Activated CD8-positive, alpha-beta memory T cell treated with anti-CD3 and anti-CD28 coated beads, Interleukin-2, amount 50 U/mL, for 4 hours (primary cell): ENCODE results near the gene TP63.
"Not testable (repeated sequence)": the region's sequence is repeated elsewhere in the genome, so short reads cannot be mapped to it uniquely, and the experiment has no call there.

Experiments used
- DNase-seq: peaks from one replicate; pipeline ENCODE4 v3.0.0-alpha.2; 2020

Gene TP63

GRCh38 chr3:189631373-189631408 lies at the start of gene TP63:
Gene TP63, plus strand, starts transcription at chr3:189631389. Its CDS starts 127 bp downstream, at chr3:189631516.
- DNase-seq, result no peak

GRCh38 chr3:189582179-189582578 lies 49.0 kb upstream of the TP63 start:
- no peak for DNase-seq

DNA sequence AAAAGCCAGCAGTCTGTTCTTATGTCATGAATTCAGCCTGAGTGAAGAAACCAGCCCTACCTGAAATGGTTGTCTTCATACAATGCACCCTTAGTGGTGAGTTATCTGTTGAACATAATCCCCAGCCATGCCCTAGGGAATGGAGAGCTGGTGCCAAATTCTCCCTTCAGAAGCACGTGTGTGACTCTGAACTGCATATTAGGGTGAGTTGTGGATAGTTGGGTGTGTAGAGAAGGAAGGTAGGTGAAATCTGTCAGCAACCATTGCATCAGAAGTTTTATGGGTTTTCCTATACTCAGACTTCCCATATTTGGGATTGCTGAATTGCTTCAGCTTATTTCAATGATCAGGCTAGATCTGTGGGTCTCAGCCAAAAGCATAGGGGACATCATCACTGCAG lies 46.5 kb upstream of the TP63 start:
- no peak for DNase-seq

DNA sequence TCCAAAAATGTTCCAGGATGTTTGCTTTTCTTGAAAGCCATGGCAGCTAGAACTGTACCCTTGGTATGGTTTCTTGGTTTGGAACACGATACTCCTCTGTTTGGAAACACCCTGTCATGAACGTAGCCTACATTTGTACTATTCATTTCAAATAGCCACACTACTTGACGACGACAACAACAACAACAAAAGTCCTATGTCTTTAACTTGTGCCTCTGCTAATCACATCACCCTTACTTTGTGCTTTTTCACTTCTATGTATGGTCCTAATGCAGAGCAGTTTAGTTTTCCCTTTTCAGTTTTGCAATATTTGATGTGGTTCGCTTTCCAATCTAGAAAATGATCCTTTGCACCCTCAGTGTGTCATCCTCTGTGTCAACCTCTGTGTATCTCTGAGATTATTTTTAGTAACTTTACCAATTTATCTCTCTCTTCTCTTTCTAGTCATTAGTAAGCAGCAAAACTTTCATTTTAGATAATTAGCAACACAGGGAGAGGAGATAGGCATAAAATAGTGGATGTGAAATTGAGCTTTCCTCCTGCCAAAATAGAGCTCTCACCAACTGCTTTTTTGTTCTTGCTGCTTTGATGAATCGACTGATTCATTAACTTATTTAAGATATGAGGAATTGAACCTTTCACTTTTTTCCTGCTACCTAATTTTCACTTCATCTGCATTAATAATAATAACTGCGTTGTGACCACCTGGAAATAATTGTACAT lies 44.1 kb upstream of the TP63 start:
- no peak for DNase-seq

DNA sequence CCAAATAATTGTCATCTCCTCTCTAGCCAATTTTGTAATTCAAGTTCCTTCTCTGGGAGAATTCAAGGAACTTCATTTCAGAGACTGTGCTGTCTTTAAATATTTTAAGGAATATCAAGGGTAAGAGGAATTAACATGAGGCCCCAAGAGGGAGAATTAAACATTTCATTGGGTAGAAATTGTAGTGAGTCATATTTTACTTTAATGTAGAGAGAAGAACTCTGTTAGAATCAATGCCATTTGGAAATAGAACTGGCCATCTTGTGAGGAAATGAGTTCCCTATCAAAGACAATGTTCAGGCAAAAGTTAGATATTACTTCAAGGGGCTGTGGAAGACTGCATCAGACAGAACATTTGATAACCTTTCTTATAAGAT lies 43.5 kb upstream of the TP63 start:
- no peak for DNase-seq

DNA sequence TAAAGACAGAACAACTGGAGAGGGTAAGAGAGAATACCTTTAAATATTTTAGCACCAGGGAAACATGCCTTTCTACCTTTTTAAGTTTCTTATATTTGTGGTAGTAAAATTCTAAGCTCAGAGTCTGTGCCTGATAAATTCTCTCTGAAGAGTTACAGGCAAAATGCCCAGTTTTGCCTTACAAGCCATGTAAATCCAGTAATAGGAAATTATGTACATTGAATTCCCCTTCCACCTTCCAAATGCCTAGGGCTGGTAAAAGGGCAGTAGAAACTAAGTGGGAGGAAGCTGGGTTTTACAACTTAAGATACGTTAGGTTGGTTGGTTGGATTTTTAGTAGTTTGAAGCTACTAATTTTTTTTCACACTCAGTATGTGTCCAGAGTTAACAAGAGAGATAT lies 43.1 kb upstream of the TP63 start:
- no peak for DNase-seq

DNA sequence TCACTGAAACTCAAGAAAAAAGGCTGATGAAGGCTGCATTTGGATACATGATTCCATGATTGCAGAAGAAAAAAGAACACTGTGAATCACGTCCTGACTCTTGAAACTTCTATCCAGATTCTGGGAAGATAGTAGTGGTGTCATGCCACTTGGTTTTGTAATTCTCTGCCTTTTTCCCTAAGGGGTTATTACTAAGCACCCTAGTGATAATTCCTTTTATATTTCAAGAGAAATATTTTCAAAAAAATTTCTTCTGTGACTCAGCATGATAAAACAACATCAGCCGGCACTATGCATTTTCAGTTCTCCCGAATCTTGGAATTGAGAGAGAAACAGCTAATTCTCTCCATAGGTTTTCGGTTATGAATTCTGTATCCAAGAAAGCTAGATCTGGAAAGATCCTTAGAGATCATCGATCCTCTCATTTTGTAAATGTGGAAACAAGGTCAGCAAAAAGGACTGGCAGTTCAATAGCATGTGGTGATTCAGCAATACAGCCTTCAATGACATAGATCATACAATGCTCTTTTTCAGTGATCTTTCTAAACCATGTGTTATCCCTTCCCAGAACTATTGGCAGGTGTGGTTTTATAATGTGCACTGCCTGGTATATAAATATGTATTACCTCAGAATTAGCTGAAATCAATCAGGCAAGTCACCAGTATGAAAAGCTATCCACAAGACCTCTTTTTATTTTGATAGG lies 42.6 kb upstream of the TP63 start:
- no peak for DNase-seq

- no peak for DNase-seq
Observed at GRCh38 chr3:189589179-189589569, 42.0 kb upstream of the TP63 start.

GRCh38 chr3:189590223-189590622 lies 41.0 kb upstream of the TP63 start:
- no peak for DNase-seq

DNA sequence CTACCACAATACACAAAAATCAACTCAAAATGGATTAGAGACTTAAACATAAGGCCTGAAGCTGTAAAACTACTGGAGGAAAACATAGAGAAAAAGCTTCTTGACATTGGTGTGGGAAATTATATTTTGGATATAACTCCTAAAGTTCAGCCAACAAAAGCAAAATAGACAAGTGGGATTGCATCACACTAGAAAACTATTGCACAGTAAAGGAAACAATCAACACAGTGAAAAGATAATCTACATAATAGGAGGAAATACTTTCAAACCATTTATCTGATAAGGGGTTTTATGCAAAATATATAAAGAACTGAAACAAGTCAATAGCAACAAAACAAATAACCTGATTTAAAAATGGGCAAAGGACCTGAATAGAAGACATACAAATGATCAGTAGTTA lies 37.6 kb upstream of the TP63 start:
- no peak for DNase-seq

DNA sequence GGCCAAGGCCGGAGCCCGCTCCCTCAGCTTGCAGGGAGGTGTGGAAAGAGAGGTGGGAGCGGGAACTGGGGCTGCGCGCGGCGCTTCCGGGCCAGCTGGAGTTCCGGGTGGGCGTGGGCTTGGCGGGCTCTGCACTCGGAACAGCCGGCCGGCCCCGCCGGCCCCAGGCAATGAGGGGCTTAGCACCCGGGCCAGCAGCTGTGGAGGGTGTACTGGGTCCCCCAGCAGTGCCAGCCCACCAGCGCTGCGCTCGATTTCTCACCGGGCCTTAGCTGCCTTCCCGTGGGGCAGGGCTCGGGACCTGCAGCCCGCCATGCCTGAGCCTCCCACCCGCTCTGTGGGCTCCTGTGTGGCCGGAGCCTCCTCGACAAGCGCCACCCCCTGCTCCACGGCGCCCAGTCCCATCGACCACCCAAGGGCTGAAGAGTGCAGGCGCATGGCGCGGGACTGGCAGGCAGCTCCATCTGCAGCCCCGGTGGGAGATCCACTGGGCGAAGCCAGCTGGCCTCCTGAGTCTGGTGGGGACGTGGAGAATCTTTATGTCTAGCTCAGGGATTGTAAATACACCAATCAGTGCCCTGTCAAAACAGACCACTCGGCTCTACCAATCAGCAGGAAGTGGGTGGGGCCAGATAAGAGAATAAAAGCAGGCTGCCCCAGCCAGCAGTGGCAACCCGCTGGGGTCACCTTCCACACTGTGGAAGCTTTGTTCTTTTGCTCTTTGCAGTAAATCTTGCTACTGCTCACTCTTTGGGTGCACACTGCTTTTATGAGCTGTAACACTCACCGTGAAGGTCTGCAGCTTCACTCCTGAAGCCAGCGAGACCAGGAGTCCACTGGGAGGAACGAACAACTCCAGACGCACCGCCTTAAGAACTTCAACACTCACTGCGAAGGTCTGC lies 34.9 kb upstream of the TP63 start:
- not testable (repeated sequence) for DNase-seq

GRCh38 chr3:189597918-189598317 lies 33.3 kb upstream of the TP63 start:
- no peak for DNase-seq

GRCh38 chr3:189598530-189599225 lies 32.5 kb upstream of the TP63 start:
- DNase-seq, result no peak

DNA sequence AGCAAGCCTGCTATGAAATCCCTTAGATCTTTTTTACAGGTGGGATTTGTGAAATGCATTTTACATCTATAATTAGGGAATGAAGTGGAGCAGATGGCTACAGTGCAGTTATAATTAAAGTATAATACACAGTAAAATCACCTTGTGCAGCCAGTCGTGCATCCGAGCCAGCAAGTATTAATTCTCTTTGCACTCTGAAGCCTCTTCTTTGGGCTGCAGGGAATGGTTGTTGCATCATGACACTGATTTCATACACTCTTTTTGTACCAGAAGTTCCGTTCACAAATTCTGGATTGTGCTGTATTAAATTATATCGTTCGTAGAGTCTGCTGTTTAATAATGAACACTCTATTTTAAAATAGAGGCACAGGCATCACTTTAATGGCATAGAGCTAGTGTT lies 28.7 kb upstream of the TP63 start:
- no peak for DNase-seq

DNA sequence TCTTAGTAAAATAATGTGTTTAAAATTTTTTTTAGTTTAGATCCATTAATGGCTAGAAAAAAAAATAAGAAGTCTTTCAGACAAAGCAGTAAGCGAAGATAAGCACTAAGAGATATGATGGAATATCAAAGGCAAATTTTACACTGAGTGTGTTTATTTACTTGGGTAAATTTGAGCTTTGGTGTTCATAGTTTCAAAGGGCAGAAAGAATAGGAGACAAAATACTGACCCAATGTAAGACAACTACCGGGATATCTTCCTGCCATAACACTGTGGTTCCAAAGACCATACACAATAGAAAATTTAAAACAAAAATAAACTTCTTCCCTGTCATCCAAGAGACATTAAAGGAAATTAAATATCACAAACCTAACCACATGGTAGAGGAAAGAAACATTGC lies 25.5 kb upstream of the TP63 start:
- no peak for DNase-seq

DNA sequence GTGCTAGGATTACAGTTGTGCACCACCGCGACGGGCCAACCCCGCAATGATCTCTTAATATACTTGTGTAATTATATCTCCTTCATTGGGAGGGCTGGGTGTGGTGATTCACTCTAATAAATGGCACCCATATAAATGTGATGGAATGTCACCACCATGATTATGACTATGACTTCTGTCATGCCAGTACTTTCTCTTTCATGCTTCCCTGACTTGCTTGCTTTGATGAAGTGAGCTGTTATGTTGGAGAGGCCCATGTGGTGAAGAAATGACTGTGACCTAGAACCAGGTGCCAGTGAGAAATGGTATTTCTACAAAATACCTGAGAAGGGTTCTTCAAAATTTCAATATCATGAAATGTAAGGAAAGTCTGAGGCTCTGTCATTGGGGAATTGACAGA lies 24.4 kb upstream of the TP63 start:
- no peak for DNase-seq

DNA sequence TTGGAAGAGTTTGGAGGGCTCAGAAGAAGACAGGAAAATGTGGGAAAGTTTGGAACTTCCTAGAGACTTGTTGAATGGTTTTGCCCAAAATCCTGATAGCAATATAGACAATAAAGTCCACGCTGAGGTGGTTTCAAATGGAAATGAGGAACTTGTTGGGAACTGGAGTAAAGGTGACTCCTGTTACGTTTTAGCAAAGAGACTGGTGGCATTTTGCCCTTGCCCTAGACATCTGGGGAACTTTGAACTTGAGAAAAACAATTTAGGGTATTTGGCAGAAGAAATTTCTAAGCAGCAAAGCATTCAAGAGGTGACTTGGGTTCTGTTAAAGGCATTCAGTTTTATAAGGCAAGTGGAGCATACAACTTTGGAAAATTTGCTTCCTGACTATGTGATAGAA lies 18.5 kb upstream of the TP63 start:
- not testable (repeated sequence) for DNase-seq

DNA sequence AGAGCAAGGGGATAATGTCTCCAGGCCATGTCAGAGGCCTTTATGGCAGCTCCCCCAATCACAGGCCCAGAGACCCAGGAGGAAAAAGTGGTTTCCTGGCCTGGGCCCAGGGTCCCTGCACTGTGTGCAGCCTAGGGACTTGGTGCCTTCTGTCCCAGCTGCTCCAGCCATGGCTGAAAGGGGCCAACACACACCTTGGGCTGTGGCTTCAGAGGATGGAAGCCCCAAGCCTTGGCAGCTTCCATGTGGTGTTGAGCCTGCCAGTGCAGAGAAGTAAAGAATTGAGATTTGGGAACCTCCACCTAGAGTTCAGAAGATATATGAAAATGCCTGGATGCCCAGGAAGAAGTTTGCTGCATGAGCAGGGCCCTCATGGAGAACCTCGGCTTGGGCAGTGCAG lies 18.1 kb upstream of the TP63 start:
- DNase-seq, result no peak

GRCh38 chr3:189621948-189622603 lies 9.1 kb upstream of the TP63 start:
- no peak for DNase-seq

- DNase-seq, result no peak
Observed at GRCh38 chr3:189622629-189623028, 8.6 kb upstream of the TP63 start.

DNA sequence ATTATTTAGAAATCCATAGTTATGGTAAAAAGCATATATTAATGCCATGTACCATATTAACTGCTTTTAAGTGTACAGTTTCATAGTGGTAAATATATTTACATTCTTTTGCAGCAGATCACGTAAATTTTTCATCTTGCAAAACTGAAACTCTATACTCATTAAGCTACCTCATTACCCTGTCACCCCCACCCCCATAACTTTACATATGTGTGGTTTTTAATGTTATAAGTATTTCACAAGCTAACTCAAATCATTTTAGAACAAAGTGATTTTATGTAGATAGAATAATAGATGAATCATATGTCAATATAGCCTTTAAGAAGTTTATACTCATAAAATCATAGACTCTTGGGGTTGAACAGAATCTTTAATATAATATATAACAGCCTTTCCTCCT lies 7.1 kb upstream of the TP63 start:
- DNase-seq, result no peak

DNA sequence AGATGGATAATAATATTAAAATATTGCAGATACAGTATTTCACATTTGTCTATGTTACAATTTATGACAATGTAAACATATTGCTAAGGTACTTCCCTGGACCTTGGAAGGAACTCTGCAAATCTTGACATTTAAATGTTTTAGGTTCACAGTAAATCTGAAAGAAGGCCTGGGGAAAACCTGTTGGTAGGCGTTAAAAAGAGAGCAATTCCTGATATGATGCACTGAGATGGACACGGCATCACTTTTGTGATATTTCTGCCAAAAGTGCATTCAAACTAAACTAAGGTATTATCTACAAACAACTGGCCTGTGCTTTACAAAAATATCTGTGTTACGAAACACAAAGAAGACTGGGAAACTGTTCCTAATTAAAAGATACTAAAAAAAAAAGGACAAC lies 6.1 kb upstream of the TP63 start:
- no peak for DNase-seq

DNA sequence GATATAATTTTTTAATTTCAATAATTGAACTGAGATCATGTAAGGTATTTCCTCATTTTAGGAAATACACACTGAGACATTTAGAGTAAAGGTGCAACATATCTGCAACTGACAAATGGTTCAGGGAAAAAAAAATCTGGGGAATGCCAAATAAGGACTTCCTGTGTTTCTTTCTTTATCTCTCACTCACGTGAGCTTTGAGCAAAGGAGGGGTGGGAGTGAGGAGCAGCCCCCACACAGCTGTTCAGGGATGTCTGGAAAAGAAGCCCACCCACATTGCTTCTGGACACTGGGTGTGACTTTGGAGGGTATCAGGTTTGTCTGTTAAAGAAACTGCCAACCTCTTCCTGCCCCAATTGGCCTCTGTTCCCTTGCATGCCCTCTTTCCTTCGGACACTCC lies 5.6 kb upstream of the TP63 start:
- DNase-seq, result no peak
